IMR-90 (cell line): ENCODE results near the gene FGD5. TPM values are rescaled to one million over a fixed set of nuclear protein-coding genes. Genes with fewer than 3 reads are reported as not detected.

Source experiments
- ATAC-seq: fragments of 200-7000 bp; cut with Tn5 transposase; 2 replicates; pipeline ENCODE4 v1.9.1; 2020; ENCODE audit warnings: low read depth, mild to moderate bottlenecking, moderate library complexity
- BruUV-seq: library from RNA; stranded (reverse); fragments of 400-500 nt; replicated peaks from 2 replicates; lab custom pipeline; 2021; lab: Mats Ljungman, UMichigan
- CTCF ChIA-PET: fragments of 300-600 bp; formaldehyde crosslinking; extraction: SDS; loops from one replicate; lab custom pipeline; 2021; ENCODE audit warnings: antibody characterized with exemption; lab: Yijun Ruan, JAX
- POLR2A ChIA-PET: fragments of 300-600 bp; sonication (Branson Sonifier 250); formaldehyde crosslinking; loops from one replicate; lab custom pipeline; 2022; ENCODE audit warnings: antibody characterized with exemption; ENCODE audit not compliant: unreplicated experiment; lab: Charles Lee
- DNase-seq: peaks from one replicate; pipeline ENCODE4 v3.0.0; 2013
- H2AFZ ChIP-seq: replicated peaks from 2 replicates; pipeline ENCODE3; 2013; ENCODE audit warnings: low read length, mild to moderate bottlenecking; ENCODE audit not compliant: poor library complexity
- H2AK5ac ChIP-seq: 2 replicates; pipeline ENCODE4 v1.6.1; 2013; ENCODE audit warnings: low read depth, low read length, inconsistent platforms
- H2AK9ac ChIP-seq: replicated peaks from 2 replicates; pipeline ENCODE3; 2013; ENCODE audit warnings: mild to moderate bottlenecking, low read depth, low read length, moderate library complexity; ENCODE audit not compliant: poor library complexity
- H2BK120ac ChIP-seq: 2 replicates; pipeline ENCODE4 v1.6.1; 2013; ENCODE audit warnings: low read depth, low read length, inconsistent platforms
- H2BK15ac ChIP-seq: 3 replicates; pipeline ENCODE4 v1.6.1; 2013; ENCODE audit warnings: low read depth, low read length, inconsistent platforms
- H2BK20ac ChIP-seq: 2 replicates; pipeline ENCODE4 v1.6.1; 2013; ENCODE audit warnings: low read depth, mild to moderate bottlenecking, inconsistent platforms, low read length, moderate library complexity
- H2BK5ac ChIP-seq: 2 replicates; pipeline ENCODE4 v1.6.1; 2013; ENCODE audit warnings: mild to moderate bottlenecking, low read depth, low read length, inconsistent platforms; ENCODE audit not compliant: poor library complexity, severe bottlenecking
- H3K14ac ChIP-seq: replicated peaks from 2 replicates; pipeline ENCODE4 v1.6.1; 2013; ENCODE audit warnings: low read depth, low read length, inconsistent platforms
- H3K18ac ChIP-seq: 2 replicates; pipeline ENCODE4 v1.6.1; 2013; ENCODE audit warnings: low read depth, low read length, control low read depth
- H3K23ac ChIP-seq: 2 replicates; pipeline ENCODE4 v1.6.1; 2013; ENCODE audit warnings: low read depth, low read length, inconsistent platforms
- H3K27ac ChIP-seq: 2 replicates; pipeline ENCODE4 v1.5.1; 2013; ENCODE audit warnings: mild to moderate bottlenecking, control low read depth, low read length; ENCODE audit not compliant: insufficient read depth
- H3K27me3 ChIP-seq: 2 replicates; pipeline ENCODE4 v1.6.1; 2013; ENCODE audit warnings: low read length; ENCODE audit not compliant: control insufficient read depth, insufficient read depth
- H3K36me3 ChIP-seq: 2 replicates; pipeline ENCODE4 v1.6.1; 2013; ENCODE audit warnings: low read length, mixed read lengths; ENCODE audit not compliant: control insufficient read depth, insufficient read depth
- H3K4ac ChIP-seq: 2 replicates; pipeline ENCODE4 v1.6.1; 2013; ENCODE audit warnings: low read depth, low read length, inconsistent platforms
- H3K4me1 ChIP-seq: 2 replicates; pipeline ENCODE4 v1.6.1; 2013; ENCODE audit warnings: low read length, mixed read lengths; ENCODE audit not compliant: control insufficient read depth, insufficient read depth
- H3K4me2 ChIP-seq: 2 replicates; pipeline ENCODE4 v1.6.1; 2013; ENCODE audit warnings: low read depth, mild to moderate bottlenecking, control low read depth, low read length, moderate library complexity
- H3K4me3 ChIP-seq: 2 replicates; pipeline ENCODE4 v1.5.1; 2013; ENCODE audit warnings: low read depth, mild to moderate bottlenecking, control low read depth, low read length, moderate library complexity; ENCODE audit not compliant: insufficient read depth
- H3K56ac ChIP-seq: 2 replicates; pipeline ENCODE4 v1.6.1; 2013; ENCODE audit warnings: low read length, inconsistent platforms; ENCODE audit not compliant: insufficient read depth; ENCODE audit errors: extremely low read depth
- H3K79me1 ChIP-seq, 2 experiments: 2 replicates each; pipeline ENCODE4 v1.6.1; 2013; ENCODE audit warnings: low read length in 2 of 2, inconsistent platforms in 1 of 2, low read depth in 1 of 2
- H3K9ac ChIP-seq: 2 replicates; pipeline ENCODE4 v1.6.1; 2013; ENCODE audit warnings: low read depth, low read length, control low read depth
- H3K9me1 ChIP-seq: 2 replicates; pipeline ENCODE4 v1.6.1; 2013; ENCODE audit warnings: low read length, inconsistent platforms; ENCODE audit not compliant: insufficient read depth
- H3K9me3 ChIP-seq: 2 replicates; pipeline ENCODE4 v1.6.1; 2013; ENCODE audit warnings: low read length; ENCODE audit not compliant: control insufficient read depth, insufficient read depth
- H4K20me1 ChIP-seq: 2 replicates; pipeline ENCODE4 v1.6.1; 2013; ENCODE audit warnings: low read length, inconsistent platforms; ENCODE audit not compliant: insufficient read depth
- H4K5ac ChIP-seq: 2 replicates; pipeline ENCODE4 v1.6.1; 2013; ENCODE audit warnings: mild to moderate bottlenecking, low read depth, low read length, control low read depth
- H4K8ac ChIP-seq, 2 experiments: 2 replicates each; pipeline ENCODE4 v1.6.1; 2013; ENCODE audit warnings: low read depth in 2 of 2, low read length in 2 of 2, control low read depth in 1 of 2, inconsistent platforms in 1 of 2
- H4K91ac ChIP-seq: 2 replicates; pipeline ENCODE4 v1.6.1; 2013; ENCODE audit warnings: low read depth, low read length, inconsistent platforms; ENCODE audit not compliant: insufficient read depth
- CHD1 ChIP-seq: IDR thresholded peaks from 2 replicates; pipeline ENCODE4 v1.6.1; 2012; ENCODE audit warnings: low read depth, low read length, improper control_type of control experiment
- MAFK ChIP-seq: IDR thresholded peaks from 2 replicates; pipeline ENCODE4 v1.6.1; 2012; ENCODE audit warnings: low read depth, low read length, improper control_type of control experiment
- MAZ ChIP-seq: IDR thresholded peaks from 2 replicates; pipeline ENCODE4 v1.6.1; 2012; ENCODE audit warnings: low read depth, mild to moderate bottlenecking, low read length, improper control_type of control experiment, moderate library complexity, borderline replicate concordance
- MXI1 ChIP-seq: IDR thresholded peaks from 2 replicates; pipeline ENCODE4 v1.6.1; 2012; ENCODE audit warnings: low read depth, mild to moderate bottlenecking, low read length, moderate library complexity, borderline replicate concordance
- POLR2A ChIP-seq: IDR thresholded peaks from 2 replicates; pipeline ENCODE4 v1.6.1; 2012; ENCODE audit warnings: mild to moderate bottlenecking, low read depth, low read length
- RFX5 ChIP-seq: IDR thresholded peaks from 2 replicates; pipeline ENCODE4 v1.8.0; 2012; ENCODE audit warnings: low read depth, mild to moderate bottlenecking, low read length, moderate library complexity
- SMC3 ChIP-seq: fragments of 150-350 bp; IDR thresholded peaks from 2 replicates; pipeline ENCODE4 v1.6.1; 2016; ENCODE audit warnings: low read depth, mild to moderate bottlenecking, antibody characterized with exemption, low read length, moderate library complexity
- WGBS, 2 experiments: methylation state at CpG; one replicate each; pipeline versions ENCODE4 v1.1.5 to v1.1.7; 2013; ENCODE audit warnings: missing lambda C conversion rate in 2 of 2; ENCODE audit not compliant: insufficient read length in 1 of 2; ENCODE audit errors: extremely low coverage in 2 of 2; 5-methylcytosine and 5-hydroxymethylcytosine counted together
- dilution Hi-C: fragments of 300-500 bp; cut with HindIII; formaldehyde crosslinking; loops from one replicate; pipeline ENCODE4 v1.14.3; 2018; ENCODE audit warnings: low sequenced_read_pairs; ENCODE audit not compliant: unreplicated experiment
- in situ Hi-C: fragments of 300-500 bp; cut with MboI; formaldehyde crosslinking; loops from 3 replicates; pipeline ENCODE4 v1.14.3; 2019; ENCODE audit warnings: low sequenced_read_pairs, inconsistent platforms, mixed read lengths
- intact Hi-C: fragments of 100-400 bp; cut with micrococcal nuclease; formaldehyde crosslinking; loops from 2 replicates; pipeline ENCODE4 v1.10.0; 2022
- polyA plus RNA-seq, 3 experiments: library from polyadenylated mRNA; depleted of rRNA; stranded (reverse); fragments of >200 nt; gene quantifications; 2 replicates each; pipeline ENCODE4 v1.2.3, GENCODE V29; 2012; ENCODE audit warnings: low replicate concordance in 1 of 3
- total RNA-seq: library from RNA; depleted of rRNA; stranded (reverse); fragments of >200 nt; gene quantifications from 2 replicates; pipeline ENCODE4 v1.2.3, GENCODE V29; 2012

FGD5 gene
- total and polyA plus RNA-seq, 2 of the 4 experiments (the other 2 are of a cell fraction) = not detected

DNA sequence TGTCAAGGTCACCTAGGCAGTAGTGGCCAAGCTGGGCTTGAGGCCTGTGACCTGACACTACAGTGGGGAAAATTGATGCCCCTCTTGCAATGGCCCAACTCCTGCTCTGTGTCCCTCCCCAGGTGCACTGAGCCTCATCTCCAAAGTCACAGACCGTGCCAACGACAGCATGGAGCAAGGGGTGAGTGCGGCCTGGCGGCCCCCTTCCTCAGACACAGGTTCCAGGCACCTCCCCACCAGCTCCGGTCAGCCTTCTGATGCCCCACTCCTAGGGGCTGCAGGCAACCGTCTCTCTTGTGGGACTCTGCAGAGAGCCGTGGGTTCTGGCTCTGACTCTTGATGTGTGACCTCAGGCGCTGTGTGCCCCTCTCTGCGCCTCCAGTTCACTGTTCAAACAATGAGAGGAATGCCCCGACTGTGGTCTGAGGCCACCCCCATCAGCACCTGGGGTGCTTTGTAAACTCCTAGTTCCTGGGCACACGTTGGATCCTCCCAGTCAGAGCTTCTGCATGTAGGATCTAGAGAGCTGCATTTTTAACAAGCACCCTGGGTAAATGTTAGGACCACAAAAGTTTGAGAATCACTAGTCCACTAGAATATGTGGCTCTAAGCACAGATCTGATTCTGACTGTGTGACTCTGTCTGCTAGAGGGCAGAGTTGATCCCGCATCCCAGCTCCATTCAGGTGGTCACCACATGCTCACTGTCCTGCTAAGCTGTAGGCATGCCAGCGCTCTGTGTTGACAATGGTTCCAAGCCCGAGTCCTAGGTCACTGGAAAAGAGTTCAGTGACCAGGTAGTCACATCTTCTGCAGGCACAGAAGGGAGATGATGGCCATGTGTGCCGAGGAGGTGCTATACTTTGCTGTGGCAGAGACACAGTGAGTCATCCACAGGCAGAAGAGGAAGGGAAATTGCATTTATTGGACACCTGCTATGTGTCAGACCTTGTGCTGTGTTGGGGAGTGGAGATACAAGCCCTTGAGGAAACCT lies 82.4 kb downstream of the FGD5 start:
- no peak overlapping the region for H3K27ac ChIP-seq
- no peaks in the 10 kb centered on the region for H3K79me1 ChIP-seq
- dilution Hi-C loops = no loop called here
- H4K5ac ChIP-seq = no peak overlapping the region
- intact Hi-C loops = no loop called here
- TF ChIP-seq SMC3 (no peak), MXI1 (no peak), RFX5 (no peak), MAZ (no peak), CHD1 (no peak), POLR2A (no peak), MAFK (no peak)
- H3K9me3 ChIP-seq = peaks cover 4% of the 10 kb centered on the region; the same call in 1 of the 2 replicates
- no peak overlapping the region for H4K8ac ChIP-seq
- no peak overlapping the region for H4K91ac ChIP-seq
- ATAC-seq (no peak), DNase-seq (no peak)
- H3K9ac ChIP-seq = no peak overlapping the region
- no peak overlapping the region for H3K4ac ChIP-seq
- peaks cover 10% of the 10 kb centered on the region for H3K27me3 ChIP-seq
- no peak overlapping the region for H2AFZ ChIP-seq
- no peaks in the 10 kb centered on the region for H4K20me1 ChIP-seq
- H2BK20ac ChIP-seq = no peak overlapping the region
- BruUV-seq = no TSS peak
- no peak overlapping the region for H3K4me2 ChIP-seq
- no peaks in the 10 kb centered on the region for H3K9me1 ChIP-seq
- no peak overlapping the region for H3K56ac ChIP-seq
- POLR2A ChIA-PET = no interaction called here
- no peak overlapping the region for H3K14ac ChIP-seq
- no peak overlapping the region for H2BK5ac ChIP-seq
- H3K18ac ChIP-seq = no peak overlapping the region
- peak overlapping the region; percentile 10 for H2AK9ac ChIP-seq
- 59% methylated on average over 6 of the region's 15 CpGs; no CpG with 5 or more reads in 1 of the 2 experiments for WGBS, 2 experiments
- no peak overlapping the region for H3K23ac ChIP-seq
- H3K36me3 ChIP-seq = no peaks in the 10 kb centered on the region
- no peak overlapping the region for H2BK15ac ChIP-seq
- H3K4me3 ChIP-seq = no peak overlapping the region
- H2BK120ac ChIP-seq = no peak overlapping the region
- CTCF ChIA-PET = no interaction called here
- in situ Hi-C loops = no loop called here
- H2AK5ac ChIP-seq = no peak overlapping the region
- no peaks in the 10 kb centered on the region for H3K4me1 ChIP-seq
